MM.1S (cell line): Measurements from ENCODE around the gene EPHA3.

Experiments used
- DNase-seq: peaks from one replicate; pipeline ENCODE4 v3.0.0-alpha.2; 2015
- H2AFZ ChIP-seq: fragments of 300-600 bp; sonication (generic); 2 replicates; pipeline ENCODE4 v1.6.0; 2016; ENCODE audit warnings: antibody characterized with exemption, low read length
- H3F3A ChIP-seq: fragments of 300-600 bp; sonication (generic); 2 replicates; pipeline ENCODE4 v1.6.1; 2016; ENCODE audit warnings: mild to moderate bottlenecking, antibody characterized with exemption, low read length, moderate library complexity, mixed read lengths; ENCODE audit not compliant: insufficient read depth
- H3K27ac ChIP-seq: fragments of 300-600 bp; sonication (generic); 2 replicates; pipeline ENCODE4 v1.5.1; 2016; ENCODE audit warnings: mild to moderate bottlenecking, low read length
- H3K27me3 ChIP-seq: fragments of 300-600 bp; sonication (generic); replicated peaks from 2 replicates; pipeline ENCODE4 v1.6.0; 2016; ENCODE audit warnings: low read length; ENCODE audit not compliant: insufficient read depth
- H3K36me3 ChIP-seq: fragments of 300-600 bp; sonication (generic); replicated peaks from 2 replicates; pipeline ENCODE4 v1.6.1; 2016; ENCODE audit warnings: mild to moderate bottlenecking, low read length, mixed read lengths; ENCODE audit not compliant: insufficient read depth
- H3K4me1 ChIP-seq: fragments of 300-600 bp; sonication (generic); 2 replicates; pipeline ENCODE4 v1.6.1; 2016; ENCODE audit warnings: low read length, mixed read lengths
- H3K4me2 ChIP-seq: fragments of 300-600 bp; sonication (generic); 2 replicates; pipeline ENCODE4 v1.6.0; 2016; ENCODE audit warnings: low read depth, low read length
- H3K4me3 ChIP-seq: fragments of 300-600 bp; sonication (generic); 2 replicates; pipeline ENCODE4 v1.5.1; 2016; ENCODE audit warnings: low read length, mixed read lengths
- H3K79me2 ChIP-seq: fragments of 300-600 bp; sonication (generic); 2 replicates; pipeline ENCODE4 v1.6.1; 2016; ENCODE audit warnings: mixed run types, low read length, mixed read lengths
- H3K9ac ChIP-seq: fragments of 300-600 bp; sonication (generic); 2 replicates; pipeline ENCODE4 v1.6.1; 2016; ENCODE audit warnings: low read length, mixed read lengths
- H3K9me2 ChIP-seq: fragments of 300-600 bp; sonication (generic); replicated peaks from 2 replicates; pipeline ENCODE4 v1.6.1; 2016; ENCODE audit warnings: mild to moderate bottlenecking, low read length, mixed read lengths; ENCODE audit not compliant: insufficient read depth
- H3K9me3 ChIP-seq: fragments of 300-600 bp; sonication (generic); replicated peaks from 2 replicates; pipeline ENCODE4 v1.6.1; 2016; ENCODE audit warnings: mild to moderate bottlenecking, low read length, mixed read lengths; ENCODE audit not compliant: insufficient read depth
- H4K20me1 ChIP-seq: fragments of 300-600 bp; sonication (generic); 2 replicates; pipeline ENCODE4 v1.6.1; 2016; ENCODE audit warnings: mild to moderate bottlenecking, low read length, moderate library complexity, mixed read lengths; ENCODE audit not compliant: insufficient read depth
- EZH2 ChIP-seq: fragments of 300-600 bp; sonication (generic); optimal IDR thresholded peaks from 2 replicates; pipeline ENCODE3; 2017; ENCODE audit warnings: low read depth, mild to moderate bottlenecking, antibody characterized with exemption, low read length, mixed read lengths
- EZH2phosphoT487 ChIP-seq: fragments of 300-600 bp; sonication (generic); IDR thresholded peaks from 2 replicates; pipeline ENCODE4 v1.6.1; 2018; ENCODE audit warnings: antibody characterized with exemption, low read length
- TF ChIP-seq, protein P1 (sequence below): fragments of 300-600 bp; sonication (generic); IDR thresholded peaks from 2 replicates; pipeline ENCODE4 v1.5.1; 2016; ENCODE audit warnings: antibody characterized with exemption, low read length, mixed read lengths

EPHA3 gene

DNA sequence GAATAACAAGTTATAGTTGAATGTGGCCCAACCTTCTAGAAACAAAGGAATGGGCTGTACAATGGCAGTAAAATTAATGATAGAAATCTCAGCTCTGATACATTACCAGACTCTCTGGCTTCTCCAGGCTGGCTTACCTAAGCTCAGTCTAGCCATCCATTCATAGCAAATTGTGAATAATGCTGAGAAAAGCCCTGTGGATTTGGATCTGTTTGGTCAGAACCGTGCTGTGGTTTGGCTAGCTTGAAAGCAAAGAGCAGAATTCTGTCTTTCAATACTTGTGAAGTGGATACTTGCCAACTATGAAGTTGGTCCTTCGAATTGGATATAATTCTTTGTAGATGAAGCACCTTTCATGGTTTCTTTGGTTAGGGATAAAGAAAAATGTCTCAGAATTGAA lies 199.1 kb downstream of the EPHA3 start:
- no peak overlapping the region for H3K4me3 ChIP-seq
- H2AFZ ChIP-seq = no peak overlapping the region
- no peak overlapping the region for H3K4me2 ChIP-seq
- no peak for TF ChIP-seq EZH2
- TF ChIP-seq, protein P1, sequence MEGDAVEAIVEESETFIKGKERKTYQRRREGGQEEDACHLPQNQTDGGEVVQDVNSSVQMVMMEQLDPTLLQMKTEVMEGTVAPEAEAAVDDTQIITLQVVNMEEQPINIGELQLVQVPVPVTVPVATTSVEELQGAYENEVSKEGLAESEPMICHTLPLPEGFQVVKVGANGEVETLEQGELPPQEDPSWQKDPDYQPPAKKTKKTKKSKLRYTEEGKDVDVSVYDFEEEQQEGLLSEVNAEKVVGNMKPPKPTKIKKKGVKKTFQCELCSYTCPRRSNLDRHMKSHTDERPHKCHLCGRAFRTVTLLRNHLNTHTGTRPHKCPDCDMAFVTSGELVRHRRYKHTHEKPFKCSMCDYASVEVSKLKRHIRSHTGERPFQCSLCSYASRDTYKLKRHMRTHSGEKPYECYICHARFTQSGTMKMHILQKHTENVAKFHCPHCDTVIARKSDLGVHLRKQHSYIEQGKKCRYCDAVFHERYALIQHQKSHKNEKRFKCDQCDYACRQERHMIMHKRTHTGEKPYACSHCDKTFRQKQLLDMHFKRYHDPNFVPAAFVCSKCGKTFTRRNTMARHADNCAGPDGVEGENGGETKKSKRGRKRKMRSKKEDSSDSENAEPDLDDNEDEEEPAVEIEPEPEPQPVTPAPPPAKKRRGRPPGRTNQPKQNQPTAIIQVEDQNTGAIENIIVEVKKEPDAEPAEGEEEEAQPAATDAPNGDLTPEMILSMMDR = no peak
- TF ChIP-seq EZH2phosphoT487 = no peak
- H3K4me1 ChIP-seq = no peaks in the 10 kb centered on the region
- H3F3A ChIP-seq = no peaks in the 10 kb centered on the region
- H3K9ac ChIP-seq = no peak overlapping the region
- no peaks in the 10 kb centered on the region for H3K9me3 ChIP-seq
- H3K9me2 ChIP-seq = no peaks in the 10 kb centered on the region
- H3K27me3 ChIP-seq = no peaks in the 10 kb centered on the region
- no peaks in the 10 kb centered on the region for H3K36me3 ChIP-seq
- H3K79me2 ChIP-seq = no peaks in the 10 kb centered on the region
- no peak overlapping the region for H3K27ac ChIP-seq
- no peak for DNase-seq
- H4K20me1 ChIP-seq = no peaks in the 10 kb centered on the region

DNA sequence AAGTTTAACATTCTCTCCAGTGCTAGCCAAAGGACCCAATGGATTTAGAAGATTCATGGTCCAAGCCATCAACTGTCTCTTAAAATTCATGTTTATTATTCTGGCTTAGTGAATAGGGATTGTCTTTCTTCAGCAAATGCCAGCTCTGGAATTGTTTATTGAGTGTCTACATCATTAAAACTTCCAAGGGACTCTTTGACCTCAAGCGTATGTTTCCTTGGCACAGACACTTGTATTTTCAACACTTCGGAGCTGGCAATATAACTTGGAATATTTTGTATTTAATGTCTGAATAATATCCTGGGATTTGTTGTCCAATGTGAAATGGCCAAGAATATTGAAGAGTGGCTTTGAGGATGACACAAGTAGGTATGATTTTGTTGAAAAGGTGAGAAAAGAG lies 204.2 kb downstream of the EPHA3 start:
- H3F3A ChIP-seq = no peaks in the 10 kb centered on the region
- no peak overlapping the region for H3K27ac ChIP-seq
- H3K9me3 ChIP-seq = no peaks in the 10 kb centered on the region
- H3K27me3 ChIP-seq = no peaks in the 10 kb centered on the region
- DNase-seq = no peak
- H2AFZ ChIP-seq = no peak overlapping the region
- H3K4me1 ChIP-seq = no peaks in the 10 kb centered on the region
- no peak overlapping the region for H3K9ac ChIP-seq
- H3K4me3 ChIP-seq = no peak overlapping the region
- no peaks in the 10 kb centered on the region for H3K79me2 ChIP-seq
- no peak overlapping the region for H3K4me2 ChIP-seq
- no peaks in the 10 kb centered on the region for H3K9me2 ChIP-seq
- H3K36me3 ChIP-seq = no peaks in the 10 kb centered on the region
- TF ChIP-seq EZH2 = no peak
- TF ChIP-seq, protein P1 = no peak
- no peak for TF ChIP-seq EZH2phosphoT487
- no peaks in the 10 kb centered on the region for H4K20me1 ChIP-seq

DNA sequence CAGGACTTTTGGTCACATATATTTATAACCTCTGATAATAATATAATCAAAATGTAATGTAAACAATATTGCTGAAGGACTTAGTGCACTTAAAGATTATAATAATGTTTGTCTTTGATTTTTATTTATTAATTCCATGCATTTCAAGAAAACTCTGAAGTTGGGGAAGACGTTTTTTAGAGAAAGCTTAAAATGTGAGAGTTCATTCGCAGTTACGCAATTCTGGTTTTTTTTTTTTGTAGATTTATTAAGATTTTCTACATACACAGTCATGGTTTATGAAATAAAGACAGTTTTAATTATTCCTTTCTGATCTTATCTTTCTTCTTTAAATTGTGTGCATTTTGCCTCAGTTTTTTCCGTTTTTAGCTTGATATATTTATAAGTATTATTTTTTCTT lies 204.7 kb downstream of the EPHA3 start:
- H3K4me2 ChIP-seq = no peak overlapping the region
- no peaks in the 10 kb centered on the region for H3K9me2 ChIP-seq
- H4K20me1 ChIP-seq = no peaks in the 10 kb centered on the region
- H3K27ac ChIP-seq = no peak overlapping the region
- DNase-seq = no peak
- no peak overlapping the region for H3K4me3 ChIP-seq
- no peaks in the 10 kb centered on the region for H3K79me2 ChIP-seq
- no peaks in the 10 kb centered on the region for H3K4me1 ChIP-seq
- TF ChIP-seq EZH2phosphoT487 = no peak
- TF ChIP-seq EZH2 = no peak
- TF ChIP-seq, protein P1 = no peak
- no peaks in the 10 kb centered on the region for H3K9me3 ChIP-seq
- H3F3A ChIP-seq = no peaks in the 10 kb centered on the region
- no peaks in the 10 kb centered on the region for H3K36me3 ChIP-seq
- no peak overlapping the region for H2AFZ ChIP-seq
- no peaks in the 10 kb centered on the region for H3K27me3 ChIP-seq
- no peak overlapping the region for H3K9ac ChIP-seq
